ENCODE measurements around the gene TUT4. TPM values are rescaled to one million over a fixed set of nuclear protein-coding genes. Genes with fewer than 3 reads are reported as not detected.

The TUT4 gene
- total RNA-seq, 1 donor from 2014 or later, result 30.9 TPM

GRCh38 chr1:52532247-52532646 is 20.6 kb downstream of the TUT4 start:
- no peak overlapping the region for H3K4me3 ChIP-seq
- H3K9me3 ChIP-seq (replicated peaks), result peaks cover 15% of the 10 kb centered on the region
- DNase-seq, result no peak
- H3K4me1 ChIP-seq, result no peaks in the 10 kb centered on the region
- H3K27ac ChIP-seq (replicated peaks), result no peak overlapping the region
- no peak for TF ChIP-seq CTCF (IDR thresholded peaks at IDR 0.05; ENCODE audit: borderline replicate concordance)
- H3K36me3 ChIP-seq, result peaks cover 10% of the 10 kb centered on the region
- no peaks in the 10 kb centered on the region for H3K27me3 ChIP-seq (ENCODE audit: low read depth)
- intact Hi-C loops (cut with micrococcal nuclease), result no loop called here

- intact Hi-C loops (cut with micrococcal nuclease), result no loop called here
- DNase-seq, result no peak
- H3K9me3 ChIP-seq (replicated peaks), result peaks cover 15% of the 10 kb centered on the region
- no peaks in the 10 kb centered on the region for H3K4me1 ChIP-seq
- no peak overlapping the region for H3K4me3 ChIP-seq
- no peaks in the 10 kb centered on the region for H3K27me3 ChIP-seq (ENCODE audit: low read depth)
- TF ChIP-seq CTCF (IDR thresholded peaks at IDR 0.05; ENCODE audit: borderline replicate concordance), result no peak
- H3K27ac ChIP-seq (replicated peaks), result no peak overlapping the region
- peaks cover 13% of the 10 kb centered on the region for H3K36me3 ChIP-seq
Measured at GRCh38 chr1:52531249-52531872, 21.5 kb downstream of the TUT4 start.

GRCh38 chr1:52530563-52531144 is 22.2 kb downstream of the TUT4 start:
- H3K4me3 ChIP-seq, result no peak overlapping the region
- H3K27me3 ChIP-seq (ENCODE audit: low read depth), result no peaks in the 10 kb centered on the region
- no peaks in the 10 kb centered on the region for H3K4me1 ChIP-seq
- peaks cover 13% of the 10 kb centered on the region for H3K9me3 ChIP-seq (replicated peaks)
- no peak overlapping the region for H3K27ac ChIP-seq (replicated peaks)
- H3K36me3 ChIP-seq, result peaks cover 18% of the 10 kb centered on the region
- no peak for DNase-seq
- intact Hi-C loops (cut with micrococcal nuclease), result no loop called here
- no peak for TF ChIP-seq CTCF (IDR thresholded peaks at IDR 0.05; ENCODE audit: borderline replicate concordance)

- Histone ChIP-seq H3K27me3 (ENCODE audit: low read depth) (no peaks in the 10 kb centered on the region), H3K36me3 (peaks cover 34% of the 10 kb centered on the region), H3K4me3 (no peak overlapping the region), H3K27ac (replicated peaks) (no peak overlapping the region), H3K4me1 (no peaks in the 10 kb centered on the region), H3K9me3 (replicated peaks) (no peaks in the 10 kb centered on the region)
- TF ChIP-seq CTCF (IDR thresholded peaks at IDR 0.05; ENCODE audit: borderline replicate concordance), result no peak
- DNase-seq, result no peak
- intact Hi-C loops (cut with micrococcal nuclease), result no loop called here
Measured at GRCh38 chr1:52523376-52523775, 29.5 kb downstream of the TUT4 start.

GRCh38 chr1:52520148-52520547 is 32.7 kb downstream of the TUT4 start:
- DNase-seq, result no peak
- intact Hi-C loops (cut with micrococcal nuclease), result no loop called here
- H3K27me3 ChIP-seq (ENCODE audit: low read depth), result no peaks in the 10 kb centered on the region
- no peaks in the 10 kb centered on the region for H3K9me3 ChIP-seq (replicated peaks)
- H3K27ac ChIP-seq (replicated peaks), result no peak overlapping the region
- no peak for TF ChIP-seq CTCF (IDR thresholded peaks at IDR 0.05; ENCODE audit: borderline replicate concordance)
- peaks cover 19% of the 10 kb centered on the region for H3K4me1 ChIP-seq
- H3K36me3 ChIP-seq, result peaks cover 19% of the 10 kb centered on the region
- no peak overlapping the region for H3K4me3 ChIP-seq
